ENCODE results near the gene GAP43.

The GAP43 gene

GRCh38 chr3:115663414-115663813 lies 40.1 kb downstream of the GAP43 start:
- no peak for DNase-seq

- no peak for DNase-seq
These were observed 42.8 kb downstream of the GAP43 start for GRCh38 chr3:115666081-115666480.

- no peak for DNase-seq
These were observed 43.8 kb downstream of the GAP43 start for GRCh38 chr3:115666920-115667737.

- no peak for DNase-seq
These were observed 44.4 kb downstream of the GAP43 start for GRCh38 chr3:115667738-115668065.

DNA sequence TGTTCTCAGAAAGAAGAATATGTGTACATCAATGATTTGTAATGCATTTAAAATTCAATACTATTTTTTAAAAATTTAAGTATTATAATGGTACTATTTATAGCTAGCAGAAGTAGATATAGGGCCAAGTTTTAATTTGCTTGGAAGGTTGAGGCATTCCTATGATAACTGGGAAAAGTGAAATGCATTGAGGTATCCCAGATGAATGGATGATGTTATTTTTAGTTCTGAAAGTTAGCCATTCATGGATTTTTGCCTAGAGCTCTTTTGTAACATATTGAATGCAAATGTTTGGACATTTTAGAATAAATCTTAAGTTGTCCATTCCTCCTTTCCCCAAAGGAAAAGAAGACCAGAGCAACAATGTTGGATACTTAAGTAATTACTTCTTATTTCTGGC lies 47.6 kb downstream of the GAP43 start:
- no peak for DNase-seq

DNA sequence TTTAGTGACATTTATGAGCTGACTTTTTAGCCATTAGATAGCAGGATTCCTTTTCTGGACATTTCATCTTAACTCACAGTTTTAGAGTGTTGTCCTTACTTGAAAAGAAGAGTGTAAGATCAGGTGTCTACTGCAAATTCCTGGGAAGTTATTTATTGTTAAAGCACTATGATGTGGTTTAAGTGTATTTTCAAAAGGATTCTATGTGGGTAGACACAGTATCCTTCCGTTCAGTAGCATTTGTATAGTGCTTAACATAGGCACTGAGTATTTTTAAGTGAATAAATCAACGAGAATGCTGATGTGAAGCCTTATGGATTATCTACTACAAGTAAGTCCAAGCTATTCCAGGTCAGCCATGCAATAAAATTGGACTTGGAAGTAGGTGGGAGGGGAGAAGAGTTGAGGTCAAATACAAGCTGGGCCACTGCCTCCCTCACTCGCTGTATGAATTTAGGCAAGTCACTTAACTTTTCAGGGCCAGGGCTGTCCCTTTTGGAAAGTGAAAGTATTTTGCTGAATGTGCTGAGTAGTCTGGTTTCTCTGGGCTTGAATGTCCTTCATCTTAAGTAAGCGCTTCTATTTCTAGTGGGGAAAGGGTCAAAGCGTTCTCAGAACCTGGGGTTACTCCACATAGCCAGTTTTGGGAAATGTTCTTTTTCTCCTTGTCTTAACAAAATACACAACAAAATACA lies 48.6 kb downstream of the GAP43 start:
- no peak for DNase-seq

GRCh38 chr3:115673881-115674280 lies 50.6 kb downstream of the GAP43 start:
- no peak for DNase-seq

DNA sequence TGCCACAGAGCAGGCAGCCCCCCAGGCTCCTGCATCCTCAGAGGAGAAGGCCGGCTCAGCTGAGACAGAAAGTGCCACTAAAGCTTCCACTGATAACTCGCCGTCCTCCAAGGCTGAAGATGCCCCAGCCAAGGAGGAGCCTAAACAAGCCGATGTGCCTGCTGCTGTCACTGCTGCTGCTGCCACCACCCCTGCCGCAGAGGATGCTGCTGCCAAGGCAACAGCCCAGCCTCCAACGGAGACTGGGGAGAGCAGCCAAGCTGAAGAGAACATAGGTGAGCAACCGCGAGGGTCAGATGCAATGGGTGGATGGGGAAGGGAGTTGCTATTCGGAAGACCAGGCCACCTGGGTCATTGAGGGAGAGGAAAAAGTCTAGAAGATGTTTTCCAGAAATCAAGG lies 53.0 kb downstream of the GAP43 start:
- no peak for DNase-seq

- DNase-seq = no peak
These were observed 57.6 kb downstream of the GAP43 start for GRCh38 chr3:115680803-115681345.

GRCh38 chr3:115681736-115682135 lies 58.4 kb downstream of the GAP43 start:
- DNase-seq = no peak

- no peak for DNase-seq
These were observed 60.0 kb downstream of the GAP43 start for GRCh38 chr3:115683305-115683704.

DNA sequence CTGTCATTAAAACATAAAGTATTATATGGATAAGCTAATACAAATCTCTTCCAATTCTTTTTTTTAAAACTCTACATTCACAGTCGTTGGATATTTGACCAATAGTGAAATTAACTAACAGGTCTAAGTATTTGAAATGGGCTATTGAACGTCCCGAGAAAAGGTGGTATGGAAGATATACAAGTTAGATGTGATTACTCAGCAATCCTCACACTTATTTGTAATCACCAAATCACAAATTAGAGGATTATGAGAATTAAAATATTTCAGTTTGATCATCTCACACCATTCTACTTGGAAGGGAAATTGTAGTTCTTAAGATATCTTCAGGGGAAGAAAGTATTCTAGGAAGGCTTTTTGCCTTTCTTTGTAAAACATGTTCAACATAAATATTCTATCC lies 60.5 kb downstream of the GAP43 start:
- no peak for DNase-seq

GRCh38 chr3:115685097-115685496 lies 61.8 kb downstream of the GAP43 start:
- no peak for DNase-seq

- no peak for DNase-seq
These were observed 64.4 kb downstream of the GAP43 start for GRCh38 chr3:115687721-115688120.

- DNase-seq = no peak
These were observed 65.1 kb downstream of the GAP43 start for GRCh38 chr3:115688418-115688817.

DNA sequence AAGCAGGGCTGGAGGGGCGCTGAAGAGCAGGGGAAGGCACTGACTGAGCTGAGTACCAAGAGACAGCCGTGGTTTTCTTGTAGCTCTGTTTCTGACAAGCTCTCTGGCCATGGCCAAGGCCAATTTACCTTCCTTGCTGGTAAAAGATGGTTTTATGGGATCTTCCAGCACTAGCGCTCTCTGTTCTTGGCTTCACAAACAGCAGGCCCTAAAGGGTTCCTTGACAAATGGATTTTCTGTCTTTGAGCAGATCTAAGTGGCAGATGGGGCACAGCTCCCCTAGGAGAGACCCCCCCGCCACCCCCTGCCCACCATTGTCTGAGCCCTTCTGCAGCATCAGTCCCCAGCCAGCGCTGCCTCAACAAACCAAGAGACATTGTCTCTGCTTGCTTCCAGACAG lies 66.6 kb downstream of the GAP43 start:
- DNase-seq = no peak

DNA sequence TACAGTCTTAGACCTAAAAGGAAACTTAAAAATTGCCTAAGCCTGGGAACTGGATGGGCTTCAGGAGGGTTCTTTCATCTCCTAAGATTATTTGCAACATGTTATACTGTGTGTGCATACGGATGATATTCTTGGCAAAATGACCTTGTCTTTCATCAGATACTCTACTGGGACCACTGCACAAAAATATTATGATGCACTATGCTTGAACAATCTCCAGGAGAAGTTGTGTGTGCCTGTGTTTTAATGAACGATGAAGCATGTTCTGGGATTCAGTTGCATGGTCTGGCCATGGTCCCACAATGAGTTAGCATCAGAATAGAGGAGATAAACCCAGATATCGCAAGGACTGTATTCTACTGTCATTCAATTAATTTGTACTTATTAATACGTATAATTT lies 68.7 kb downstream of the GAP43 start:
- DNase-seq = no peak

GRCh38 chr3:115692887-115693524 lies 69.7 kb downstream of the GAP43 start:
- peak; percentile 85 for DNase-seq

- DNase-seq = no peak
These were observed 70.6 kb downstream of the GAP43 start for GRCh38 chr3:115693868-115694267.

GRCh38 chr3:115695090-115695489 lies 71.8 kb downstream of the GAP43 start:
- no peak for DNase-seq

- no peak for DNase-seq
These were observed 74.1 kb downstream of the GAP43 start for GRCh38 chr3:115697263-115698053.

DNA sequence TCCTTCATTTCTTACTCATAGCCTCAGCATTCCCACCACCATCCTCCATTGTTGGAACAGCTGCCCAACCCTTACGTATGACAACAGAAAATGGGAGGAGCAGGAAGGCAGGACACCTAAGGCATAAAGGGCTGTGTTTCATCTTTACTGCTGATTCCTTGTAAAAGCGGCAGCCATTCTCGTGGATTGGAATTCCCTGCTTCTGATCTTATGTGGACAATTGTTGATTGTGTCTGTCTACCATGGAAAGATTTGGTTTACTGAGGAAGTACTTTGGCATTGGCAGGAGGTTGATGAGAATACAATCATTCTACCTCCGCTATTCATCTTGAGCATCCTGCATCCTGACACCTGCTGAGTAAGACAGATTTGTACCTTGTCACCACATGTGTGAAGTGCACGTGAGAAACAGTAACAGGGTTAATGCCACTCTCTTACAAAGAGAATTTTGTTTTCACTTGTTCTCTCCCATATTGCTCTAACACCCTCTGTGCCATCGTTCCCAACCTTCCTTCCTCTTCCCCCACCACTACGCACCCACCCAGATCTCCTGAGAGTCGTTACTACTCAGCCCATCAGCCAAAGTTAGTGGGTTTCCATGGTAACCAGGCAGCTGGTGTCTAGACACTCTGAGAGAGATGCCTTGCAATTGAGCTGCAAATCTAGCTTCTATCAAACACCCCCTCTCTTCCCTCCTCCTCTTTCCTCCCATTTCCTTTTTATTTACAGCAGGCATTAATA lies 75.7 kb downstream of the GAP43 start:
- peak; percentile 79 for DNase-seq

All from NCI-H1436 (cell line).